ENCODE results near the gene KRTAP13-4.

- no peak for TF ChIP-seq POLR2A (IDR thresholded peaks at IDR 0.05)
- TF ChIP-seq, protein P1, sequence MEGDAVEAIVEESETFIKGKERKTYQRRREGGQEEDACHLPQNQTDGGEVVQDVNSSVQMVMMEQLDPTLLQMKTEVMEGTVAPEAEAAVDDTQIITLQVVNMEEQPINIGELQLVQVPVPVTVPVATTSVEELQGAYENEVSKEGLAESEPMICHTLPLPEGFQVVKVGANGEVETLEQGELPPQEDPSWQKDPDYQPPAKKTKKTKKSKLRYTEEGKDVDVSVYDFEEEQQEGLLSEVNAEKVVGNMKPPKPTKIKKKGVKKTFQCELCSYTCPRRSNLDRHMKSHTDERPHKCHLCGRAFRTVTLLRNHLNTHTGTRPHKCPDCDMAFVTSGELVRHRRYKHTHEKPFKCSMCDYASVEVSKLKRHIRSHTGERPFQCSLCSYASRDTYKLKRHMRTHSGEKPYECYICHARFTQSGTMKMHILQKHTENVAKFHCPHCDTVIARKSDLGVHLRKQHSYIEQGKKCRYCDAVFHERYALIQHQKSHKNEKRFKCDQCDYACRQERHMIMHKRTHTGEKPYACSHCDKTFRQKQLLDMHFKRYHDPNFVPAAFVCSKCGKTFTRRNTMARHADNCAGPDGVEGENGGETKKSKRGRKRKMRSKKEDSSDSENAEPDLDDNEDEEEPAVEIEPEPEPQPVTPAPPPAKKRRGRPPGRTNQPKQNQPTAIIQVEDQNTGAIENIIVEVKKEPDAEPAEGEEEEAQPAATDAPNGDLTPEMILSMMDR (IDR thresholded peaks at IDR 0.05): no peak
Observed at GRCh38 chr21:30426731-30427130, 3.3 kb upstream of the KRTAP13-4 start.
